Neutrophil (primary cell): ENCODE data around the gene DNAJB8.

Source experiments
- H3K27ac ChIP-seq: fragments of 200-600 bp; sonication (generic); 2 replicates; pipeline ENCODE4 v1.5.1; 2016; ENCODE audit warnings: mild to moderate bottlenecking, moderate library complexity
- H3K27me3 ChIP-seq: fragments of 200-600 bp; sonication (generic); 2 replicates; pipeline ENCODE4 v1.6.0; 2016; ENCODE audit warnings: mild to moderate bottlenecking
- H3K36me3 ChIP-seq: fragments of 200-600 bp; sonication (generic); 2 replicates; pipeline ENCODE4 v1.5.1; 2017
- H3K4me1 ChIP-seq, 2 experiments: fragments of 200-600 bp in 1 of 2; sonication (generic) in 1 of 2; 1 replicate in 1 of 2; 2 replicates in 1 of 2; pipeline versions ENCODE4 v1.5.1 to v1.6.1; 2013 to 2016; ENCODE audit warnings: low read depth in 1 of 2, low read length in 1 of 2, mild to moderate bottlenecking in 1 of 2, moderate library complexity in 1 of 2; ENCODE audit not compliant: control insufficient read depth in 1 of 2, insufficient read depth in 1 of 2
- H3K4me3 ChIP-seq, 2 experiments: fragments of 200-600 bp in 1 of 2; sonication (generic) in 1 of 2; 1 replicate in 1 of 2; 2 replicates in 1 of 2; pipeline ENCODE4 v1.5.1; 2013 to 2016; ENCODE audit warnings: low read depth in 1 of 2, low read length in 1 of 2, mild to moderate bottlenecking in 1 of 2, moderate library complexity in 1 of 2
- H3K9me3 ChIP-seq: fragments of 200-600 bp; sonication (generic); 2 replicates; pipeline ENCODE4 v1.5.1; 2016
- TF ChIP-seq, protein P1 (sequence below): fragments of 200-600 bp; sonication (generic); IDR thresholded peaks from 2 replicates; pipeline ENCODE4 v1.5.1; 2016; ENCODE audit warnings: antibody characterized with exemption

DNAJB8 gene

DNA sequence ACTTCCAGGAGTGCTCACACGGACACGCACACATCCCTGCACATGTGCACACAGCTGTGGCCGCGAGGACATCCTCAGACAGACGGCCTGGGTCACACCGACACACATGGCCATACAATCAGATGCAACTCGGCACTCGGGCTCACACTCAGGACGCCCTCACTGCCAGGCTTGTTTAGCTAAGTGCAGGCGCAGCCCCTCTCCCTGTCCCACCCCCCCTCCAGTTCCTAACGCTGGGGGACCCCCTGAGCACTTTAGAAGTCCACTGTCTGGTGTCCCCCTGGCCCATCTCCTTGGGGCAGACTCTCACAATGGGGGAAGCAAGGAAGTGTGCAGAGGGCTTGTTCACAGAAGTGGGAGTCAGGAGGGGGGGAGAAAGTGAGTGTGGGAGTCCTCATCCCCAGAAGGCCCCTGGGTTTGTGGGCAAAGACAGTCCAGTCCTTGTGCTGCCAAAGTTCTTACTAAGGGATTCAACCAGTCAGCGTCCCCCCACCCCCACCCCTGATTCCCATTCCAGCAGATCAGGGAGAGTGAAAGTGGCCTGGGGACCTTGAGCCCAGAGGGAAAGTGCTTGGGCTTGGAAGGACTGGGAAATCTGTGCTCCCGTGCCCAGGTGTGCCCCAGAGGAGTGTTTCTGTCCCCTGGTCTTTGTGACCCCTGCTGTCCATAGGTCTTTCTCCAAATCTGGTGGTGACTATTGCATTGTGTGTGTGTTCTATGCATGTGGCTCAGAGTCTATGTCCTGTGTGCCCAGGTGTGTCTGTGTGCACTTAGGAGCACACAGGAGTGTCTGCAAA lies 27.1 kb upstream of the DNAJB8 start:
- TF ChIP-seq, protein P1, sequence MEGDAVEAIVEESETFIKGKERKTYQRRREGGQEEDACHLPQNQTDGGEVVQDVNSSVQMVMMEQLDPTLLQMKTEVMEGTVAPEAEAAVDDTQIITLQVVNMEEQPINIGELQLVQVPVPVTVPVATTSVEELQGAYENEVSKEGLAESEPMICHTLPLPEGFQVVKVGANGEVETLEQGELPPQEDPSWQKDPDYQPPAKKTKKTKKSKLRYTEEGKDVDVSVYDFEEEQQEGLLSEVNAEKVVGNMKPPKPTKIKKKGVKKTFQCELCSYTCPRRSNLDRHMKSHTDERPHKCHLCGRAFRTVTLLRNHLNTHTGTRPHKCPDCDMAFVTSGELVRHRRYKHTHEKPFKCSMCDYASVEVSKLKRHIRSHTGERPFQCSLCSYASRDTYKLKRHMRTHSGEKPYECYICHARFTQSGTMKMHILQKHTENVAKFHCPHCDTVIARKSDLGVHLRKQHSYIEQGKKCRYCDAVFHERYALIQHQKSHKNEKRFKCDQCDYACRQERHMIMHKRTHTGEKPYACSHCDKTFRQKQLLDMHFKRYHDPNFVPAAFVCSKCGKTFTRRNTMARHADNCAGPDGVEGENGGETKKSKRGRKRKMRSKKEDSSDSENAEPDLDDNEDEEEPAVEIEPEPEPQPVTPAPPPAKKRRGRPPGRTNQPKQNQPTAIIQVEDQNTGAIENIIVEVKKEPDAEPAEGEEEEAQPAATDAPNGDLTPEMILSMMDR, result no peak
- H3K9me3 ChIP-seq, result no peaks in the 10 kb centered on the region
- no peak overlapping the region for H3K4me3 ChIP-seq
- no peak overlapping the region for H3K27ac ChIP-seq
- H3K27me3 ChIP-seq, result peaks cover 100% of the 10 kb centered on the region
- peaks cover 24 to 46% of the 10 kb centered on the region in 2 experiments for H3K4me1 ChIP-seq
- no peaks in the 10 kb centered on the region for H3K36me3 ChIP-seq

DNA sequence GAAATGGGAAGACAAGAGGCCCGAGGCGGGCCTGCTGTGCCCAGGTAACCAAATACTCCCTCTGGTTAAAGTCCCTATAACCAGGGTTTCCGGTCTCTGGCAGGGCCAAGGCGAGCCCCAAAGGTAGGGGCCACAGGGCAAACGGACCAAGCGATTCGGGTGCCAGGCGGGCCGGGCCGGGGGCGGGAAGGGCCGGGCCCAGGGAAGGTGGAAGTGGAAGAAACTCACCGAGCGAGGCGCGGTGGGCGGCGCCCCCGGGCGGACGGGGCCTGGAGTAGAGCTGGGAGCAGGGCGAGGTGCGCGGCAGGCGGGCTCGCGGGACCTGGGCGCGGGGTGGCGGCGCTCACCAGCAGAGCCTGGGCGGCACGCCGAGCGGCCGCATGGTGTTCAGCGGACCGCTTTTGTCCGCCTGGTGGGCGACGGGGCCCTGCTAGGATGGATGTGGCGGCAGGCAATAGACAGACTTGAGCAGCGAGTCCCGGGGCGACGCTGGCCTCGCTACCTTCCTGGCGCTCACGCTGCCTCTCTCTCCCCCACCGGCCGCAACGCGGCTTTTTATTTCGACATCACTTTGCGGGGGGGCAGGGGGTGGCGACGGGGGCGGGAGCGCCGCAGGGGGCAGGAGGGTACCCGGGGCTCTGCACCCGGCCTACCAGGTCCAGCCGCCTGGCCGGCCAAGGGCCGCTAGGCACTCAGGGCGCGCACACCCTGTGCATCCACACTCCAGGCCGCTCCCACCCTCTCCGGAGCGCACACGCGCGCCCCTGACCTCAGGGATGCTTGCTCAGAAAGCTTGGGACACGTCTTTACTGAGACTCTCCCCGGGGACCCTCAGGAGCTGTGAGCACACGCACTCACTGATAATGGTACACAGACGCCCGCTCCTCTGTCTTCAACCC lies 26.2 kb upstream of the DNAJB8 start, which contains the start of gene GATA2:
TSS of gene GATA2 (minus strand) at position 531 of the 899 bp plus-strand sequence. CDS start 6,170 bp downstream, outside the sequence.
- Histone ChIP-seq H3K4me1 (peaks cover 33 to 54% of the 10 kb centered on the region in 2 experiments), H3K27me3 (peaks cover 100% of the 10 kb centered on the region), H3K9me3 (no peaks in the 10 kb centered on the region), H3K36me3 (no peaks in the 10 kb centered on the region), H3K4me3 (peak within 1 kb of the TSS in 1 of 2 experiments; percentile 3), H3K27ac (no peak within 1 kb of the TSS)
- TF ChIP-seq, protein P1, result no peak

DNA sequence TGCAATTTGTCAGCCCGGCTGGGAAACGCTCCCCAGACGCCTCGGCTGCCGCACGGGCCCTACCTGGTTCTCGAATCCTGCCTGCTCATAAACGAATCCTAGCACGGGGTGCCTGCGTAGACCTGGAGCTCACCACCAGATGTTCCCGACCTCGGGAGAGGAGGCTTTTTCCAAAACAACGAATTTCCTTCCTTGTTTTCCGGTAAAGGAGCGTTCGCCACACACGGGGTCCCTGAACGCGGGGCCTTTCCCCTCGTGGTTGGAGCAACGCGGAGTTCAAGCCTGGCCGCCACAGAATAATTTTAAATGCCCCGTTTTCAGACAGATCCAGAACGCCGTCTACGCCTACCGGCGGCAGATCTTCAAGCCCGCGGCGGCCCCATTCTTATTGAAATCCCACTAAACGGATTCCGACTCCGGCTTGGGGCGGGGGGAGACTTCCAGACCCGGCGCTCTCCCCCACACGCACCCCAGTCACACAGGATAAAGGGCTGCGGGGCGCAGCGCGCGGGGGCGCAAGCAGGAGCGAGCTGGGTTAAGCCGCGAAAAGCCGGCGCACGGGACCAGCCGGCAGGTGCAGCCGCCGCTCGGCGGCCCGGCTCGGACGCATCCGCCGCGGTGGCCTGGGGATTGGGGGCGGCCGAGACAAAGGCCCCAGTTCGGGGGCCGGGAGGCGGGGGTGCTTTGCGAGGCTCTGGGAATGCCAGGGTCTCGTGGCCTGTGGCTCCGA lies 25.4 kb upstream of the DNAJB8 start:
- no peaks in the 10 kb centered on the region for H3K36me3 ChIP-seq
- H3K4me3 ChIP-seq, result peak overlapping the region in 1 of 2 experiments; percentile 3
- peaks cover 36 to 58% of the 10 kb centered on the region in 2 experiments for H3K4me1 ChIP-seq
- H3K27ac ChIP-seq, result no peak overlapping the region
- H3K27me3 ChIP-seq, result peaks cover 100% of the 10 kb centered on the region
- TF ChIP-seq, protein P1, result no peak
- no peaks in the 10 kb centered on the region for H3K9me3 ChIP-seq

DNA sequence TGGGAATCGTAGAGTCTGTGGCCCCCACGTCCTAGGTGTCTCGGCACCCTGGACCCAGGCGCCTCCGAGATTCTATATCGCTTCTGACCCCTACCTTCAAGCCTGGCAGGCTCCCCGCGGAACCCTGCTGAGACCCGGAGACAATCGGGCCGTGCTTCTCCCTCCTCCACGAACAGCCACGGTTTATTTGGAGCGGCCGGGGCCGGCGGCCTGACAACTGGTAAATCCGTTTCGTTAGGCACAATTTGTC lies 24.9 kb upstream of the DNAJB8 start:
- TF ChIP-seq, protein P1, result no peak
- Histone ChIP-seq H3K4me3 (no peak overlapping the region), H3K27me3 (peaks cover 100% of the 10 kb centered on the region), H3K9me3 (no peaks in the 10 kb centered on the region), H3K36me3 (no peaks in the 10 kb centered on the region), H3K27ac (no peak overlapping the region), H3K4me1 (peaks cover 41 to 62% of the 10 kb centered on the region in 2 experiments)

DNA sequence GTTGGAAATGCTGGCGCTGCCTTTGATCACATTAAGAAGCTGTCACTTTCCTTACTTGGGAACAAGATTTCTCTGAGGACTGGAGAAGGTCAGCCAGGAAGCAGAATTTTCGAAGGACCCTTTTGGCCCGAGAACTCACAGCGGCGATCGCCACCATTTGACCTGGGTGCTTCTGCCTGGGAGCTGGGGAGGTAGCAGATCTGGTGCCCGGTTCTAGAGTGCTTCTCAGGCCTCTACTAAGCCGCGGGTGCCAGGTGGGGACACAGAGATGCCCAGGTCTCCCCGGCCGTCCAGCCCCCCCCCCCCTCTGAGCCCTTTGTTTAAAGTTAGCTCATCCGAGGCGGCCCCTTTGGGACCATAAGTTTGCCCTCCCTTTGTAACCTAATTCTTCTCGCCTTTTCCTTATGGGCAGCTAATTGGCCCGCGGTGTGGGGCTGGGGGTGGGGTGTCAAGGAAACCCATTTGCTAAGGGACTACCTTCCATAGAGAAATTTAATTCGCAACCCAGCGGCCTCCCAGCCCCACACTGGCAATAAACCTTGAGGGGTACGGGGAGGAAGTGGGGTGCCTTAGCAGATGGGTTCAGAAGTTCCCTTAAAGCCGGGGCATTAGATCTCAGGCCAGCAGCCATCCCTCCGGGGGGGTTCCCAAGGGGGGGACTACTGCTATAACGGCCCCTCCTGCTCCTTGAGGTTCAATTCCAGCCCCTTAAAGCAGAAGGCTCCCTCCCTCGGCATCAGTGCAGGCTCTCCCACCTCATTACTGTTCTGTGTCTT lies 24.4 kb upstream of the DNAJB8 start:
- Histone ChIP-seq H3K4me3 (no peak overlapping the region), H3K27ac (no peak overlapping the region), H3K9me3 (no peaks in the 10 kb centered on the region), H3K4me1 (peaks cover 43 to 66% of the 10 kb centered on the region in 2 experiments), H3K36me3 (no peaks in the 10 kb centered on the region), H3K27me3 (peaks cover 100% of the 10 kb centered on the region)
- TF ChIP-seq, protein P1, result no peak
